ENCODE measurements around the gene POU2F1. TPM values are rescaled to one million over a fixed set of nuclear protein-coding genes. Genes with fewer than 3 reads are reported as not detected.

Gene POU2F1
- total and polyA plus RNA-seq, 8 donors: 1.2 to 36.2 (median 7.7) TPM

GRCh38 chr1:167185974-167186657 lies 34.6 kb upstream of the POU2F1 start:
- H3K27me3 ChIP-seq: no peaks in the 10 kb centered on the region
- no peak for DNase-seq
- H3K4me1 ChIP-seq: no peaks in the 10 kb centered on the region
- no peak overlapping the region for H3K27ac ChIP-seq
- intact Hi-C loops (cut with DNase I; ENCODE audit: low total_unique reads): no loop called here
- H3K4me3 ChIP-seq: no peak overlapping the region
- WGBS, 5 donors: 68 to 74% (median 72%) methylated on average over 6 of the region's 6 CpGs
- H3K9me3 ChIP-seq: no peaks in the 10 kb centered on the region
- no peaks in the 10 kb centered on the region for H3K36me3 ChIP-seq
- TF ChIP-seq POLR2AphosphoS5 (IDR thresholded peaks at IDR 0.05): no peak
- no peak for TF ChIP-seq EP300 (IDR thresholded peaks at IDR 0.05)
- TF ChIP-seq POLR2A (IDR thresholded peaks at IDR 0.05): no peak
- no peak for TF ChIP-seq CTCF (IDR thresholded peaks at IDR 0.05)

- no peak for DNase-seq
- WGBS, 5 donors: 68 to 90% (median 82%) methylated on average over 2 of the region's 2 CpGs
- Histone ChIP-seq H3K4me1 (no peaks in the 10 kb centered on the region), H3K27me3 (no peaks in the 10 kb centered on the region), H3K4me3 (no peak overlapping the region), H3K36me3 (no peaks in the 10 kb centered on the region), H3K9me3 (no peaks in the 10 kb centered on the region), H3K27ac (no peak overlapping the region)
- intact Hi-C loops (cut with DNase I; ENCODE audit: low total_unique reads): no loop called here
- TF ChIP-seq CTCF (IDR thresholded peaks at IDR 0.05): no peak
- TF ChIP-seq EP300 (IDR thresholded peaks at IDR 0.05): no peak
- no peak for TF ChIP-seq POLR2A (IDR thresholded peaks at IDR 0.05)
- TF ChIP-seq POLR2AphosphoS5 (IDR thresholded peaks at IDR 0.05): no peak
Measured at GRCh38 chr1:167186771-167187170, 33.9 kb upstream of the POU2F1 start.

GRCh38 chr1:167190747-167191237 lies 29.9 kb upstream of the POU2F1 start:
- H3K4me3 ChIP-seq: no peak overlapping the region
- intact Hi-C loops (cut with DNase I; ENCODE audit: low total_unique reads): no loop called here
- no peak overlapping the region for H3K27ac ChIP-seq
- H3K36me3 ChIP-seq: no peaks in the 10 kb centered on the region
- TF ChIP-seq EP300 (IDR thresholded peaks at IDR 0.05) (no peak), POLR2A (IDR thresholded peaks at IDR 0.05) (no peak), CTCF (IDR thresholded peaks at IDR 0.05) (no peak), POLR2AphosphoS5 (IDR thresholded peaks at IDR 0.05) (no peak)
- H3K27me3 ChIP-seq: no peaks in the 10 kb centered on the region
- WGBS, 5 donors: 76 to 85% (median 80%) methylated on average over 9 of the region's 9 CpGs
- no peak for DNase-seq
- H3K4me1 ChIP-seq: no peaks in the 10 kb centered on the region
- H3K9me3 ChIP-seq: no peaks in the 10 kb centered on the region

- no peak for DNase-seq
- H3K27me3 ChIP-seq: no peaks in the 10 kb centered on the region
- no peak overlapping the region for H3K4me3 ChIP-seq
- TF ChIP-seq POLR2AphosphoS5 (IDR thresholded peaks at IDR 0.05) (no peak), CTCF (IDR thresholded peaks at IDR 0.05) (no peak), EP300 (IDR thresholded peaks at IDR 0.05) (no peak), POLR2A (IDR thresholded peaks at IDR 0.05) (no peak)
- H3K9me3 ChIP-seq: no peaks in the 10 kb centered on the region
- WGBS, 5 donors: 59 to 81% (median 74%) methylated on average over 1 of the region's 1 CpG
- no peaks in the 10 kb centered on the region for H3K36me3 ChIP-seq
- intact Hi-C loops (cut with DNase I; ENCODE audit: low total_unique reads): no loop called here
- H3K27ac ChIP-seq: no peak overlapping the region
- H3K4me1 ChIP-seq: no peaks in the 10 kb centered on the region
Measured at GRCh38 chr1:167191958-167192357, 28.7 kb upstream of the POU2F1 start.

All from stomach (tissue), 9 donors.